Measurements from ENCODE around the gene TNIP1. TPM values are rescaled to one million over a fixed set of nuclear protein-coding genes. Genes with fewer than 3 reads are reported as not detected.

Gene TNIP1
- polyA plus RNA-seq, 5 donors = 53.9 to 84.8 (median 79.3) TPM

- no peak for DNase-seq
These were observed 13.0 kb downstream of the TNIP1 start for GRCh38 chr5:151067632-151068432.

- DNase-seq = no peak
These were observed 13.9 kb downstream of the TNIP1 start for GRCh38 chr5:151066920-151067319.

GRCh38 chr5:151065609-151066008 lies 15.2 kb downstream of the TNIP1 start:
- DNase-seq = no peak

GRCh38 chr5:151064916-151065499 lies 15.8 kb downstream of the TNIP1 start:
- DNase-seq = no peak

GRCh38 chr5:151063142-151063989 lies 17.5 kb downstream of the TNIP1 start:
- no peak for DNase-seq

- DNase-seq = no peak
These were observed 18.3 kb downstream of the TNIP1 start for GRCh38 chr5:151062405-151063141.

GRCh38 chr5:151060742-151061141 lies 20.1 kb downstream of the TNIP1 start:
- no peak for DNase-seq

GRCh38 chr5:151058891-151059489 lies 21.8 kb downstream of the TNIP1 start:
- DNase-seq = no peak

GRCh38 chr5:151058301-151058700 lies 22.5 kb downstream of the TNIP1 start:
- DNase-seq = no peak

- DNase-seq = no peak
These were observed 24.2 kb downstream of the TNIP1 start for GRCh38 chr5:151056379-151057325.

GRCh38 chr5:151055336-151055735 lies 25.5 kb downstream of the TNIP1 start:
- no peak for DNase-seq

GRCh38 chr5:151054709-151055108 lies 26.1 kb downstream of the TNIP1 start:
- no peak for DNase-seq

GRCh38 chr5:151053796-151054462 lies 26.9 kb downstream of the TNIP1 start:
- no peak for DNase-seq

- DNase-seq = no peak
These were observed 28.0 kb downstream of the TNIP1 start for GRCh38 chr5:151052836-151053235.

- no peak for DNase-seq
These were observed 28.8 kb downstream of the TNIP1 start for GRCh38 chr5:151051931-151052608.

GRCh38 chr5:151051066-151051930 lies 29.5 kb downstream of the TNIP1 start:
- peak; percentile 60 to 63 for DNase-seq

- no peak for DNase-seq
These were observed 32.3 kb downstream of the TNIP1 start for GRCh38 chr5:151048526-151048925.
